HepG2 (cell line): ENCODE measurements around the gene A3GALT2. TPM values are rescaled to one million over a fixed set of nuclear protein-coding genes. Genes with fewer than 3 reads are reported as not detected.
A peak's percentile ranks its signal among the peaks of the same experiment; 100 is the strongest.

ENCODE experiments used
- ATF7-NPFF ChIP-seq: sonication (generic); formaldehyde crosslinking; IDR thresholded peaks from 2 replicates; pipeline ENCODE4 v1.8.1; 2023; ENCODE audit warnings: mild to moderate bottlenecking, low read depth, missing genetic modification reagents, moderate library complexity
- CAMTA2 ChIP-seq: sonication (generic); formaldehyde crosslinking; IDR thresholded peaks from 2 replicates; pipeline ENCODE4 v1.4.0; 2020; ENCODE audit warnings: mild to moderate bottlenecking, missing genetic modification reagents, borderline replicate concordance
- CBFB ChIP-seq: sonication (generic); formaldehyde crosslinking; IDR thresholded peaks from 2 replicates; pipeline ENCODE4 v1.4.0; 2020; ENCODE audit warnings: missing genetic modification reagents
- FOXA1 ChIP-seq, 2 experiments: fragments of 450-650 bp in 1 of 2; sonication (generic) in 1 of 2; formaldehyde crosslinking in 1 of 2; IDR thresholded peaks; 2 replicates each; pipeline versions ENCODE4 v1.4.0 to v1.6.1; 2016 to 2020; ENCODE audit warnings: missing genetic modification reagents in 1 of 2
- MXD4 ChIP-seq: IDR thresholded peaks from 2 replicates; pipeline ENCODE4 v1.6.1; 2016; ENCODE audit warnings: mild to moderate bottlenecking, missing biosample characterization, missing genetic modification reagents
- NFE2L1 ChIP-seq: sonication (generic); formaldehyde crosslinking; IDR thresholded peaks from 2 replicates; pipeline ENCODE4 v1.4.0; 2020; ENCODE audit warnings: missing genetic modification reagents, mild to moderate bottlenecking, borderline replicate concordance
- ONECUT2 ChIP-seq: sonication (generic); formaldehyde crosslinking; IDR thresholded peaks from 2 replicates; pipeline ENCODE4 v1.4.0; 2020; ENCODE audit warnings: missing genetic modification reagents
- RAD21 ChIP-seq: fragments of 450-650 bp; formaldehyde crosslinking; IDR thresholded peaks from 2 replicates; pipeline ENCODE4 v1.5.0; 2020; ENCODE audit warnings: mild to moderate bottlenecking
- SOX6 ChIP-seq, 2 experiments: fragments of 450-650 bp in 1 of 2; sonication (generic) in 1 of 2; formaldehyde crosslinking in 1 of 2; IDR thresholded peaks; 2 replicates each; pipeline versions ENCODE4 v1.4.0 to v1.6.1; 2017 to 2020; ENCODE audit warnings: antibody characterized with exemption in 1 of 2, mild to moderate bottlenecking in 1 of 2, missing genetic modification reagents in 1 of 2
- SP1 ChIP-seq, 2 experiments: fragments of 450-650 bp in 1 of 2; sonication (generic) in 1 of 2; formaldehyde crosslinking in 1 of 2; IDR thresholded peaks; 2 replicates each; pipeline versions ENCODE4 v1.4.0 to v1.6.1; 2016 to 2020; ENCODE audit warnings: missing genetic modification reagents in 1 of 2
- SP5 ChIP-seq: IDR thresholded peaks from 2 replicates; pipeline ENCODE4 v1.6.1; 2016; ENCODE audit warnings: low read depth, borderline replicate concordance
- TBX2 ChIP-seq: sonication (generic); formaldehyde crosslinking; IDR thresholded peaks from 2 replicates; pipeline ENCODE4 v1.5.0; 2020; ENCODE audit warnings: missing genetic modification reagents, mild to moderate bottlenecking, borderline replicate concordance
- TP53 ChIP-seq: sonication (generic); formaldehyde crosslinking; conservative IDR thresholded peaks from 2 replicates; pipeline ENCODE4 v1.4.0; 2020; ENCODE audit warnings: missing genetic modification reagents
- ZC3H4 ChIP-seq: sonication (generic); formaldehyde crosslinking; IDR thresholded peaks from 2 replicates; pipeline ENCODE4 v1.4.0; 2020; ENCODE audit warnings: missing genetic modification reagents, borderline replicate concordance
- ZFP41 ChIP-seq: sonication (generic); formaldehyde crosslinking; IDR thresholded peaks from 2 replicates; pipeline ENCODE4 v1.4.0; 2020; ENCODE audit warnings: mild to moderate bottlenecking, missing genetic modification reagents, borderline replicate concordance
- ZMYM4 ChIP-seq: sonication (generic); formaldehyde crosslinking; IDR thresholded peaks from 2 replicates; pipeline ENCODE4 v1.8.1; 2023; ENCODE audit warnings: mild to moderate bottlenecking, missing genetic modification reagents
- ZNF282 ChIP-seq: fragments of 450-650 bp; IDR thresholded peaks from 2 replicates; pipeline ENCODE4 v1.6.1; 2018; ENCODE audit not compliant: partially characterized antibody
- ZNF431 ChIP-seq: sonication (generic); formaldehyde crosslinking; IDR thresholded peaks from 2 replicates; pipeline ENCODE4 v1.9.0; 2022; ENCODE audit warnings: missing genetic modification reagents, low read depth, mild to moderate bottlenecking, borderline replicate concordance
- ZNF451 ChIP-seq: sonication (generic); formaldehyde crosslinking; IDR thresholded peaks from 2 replicates; pipeline ENCODE4 v1.5.0; 2020; ENCODE audit warnings: mild to moderate bottlenecking, missing genetic modification reagents
- ZNF567 ChIP-seq: sonication (generic); formaldehyde crosslinking; IDR thresholded peaks from 2 replicates; pipeline ENCODE4 v1.8.1; 2023; ENCODE audit warnings: mild to moderate bottlenecking, missing genetic modification reagents, borderline replicate concordance
- ZNF7 ChIP-seq: IDR thresholded peaks from 2 replicates; pipeline ENCODE4 v1.6.1; 2016; ENCODE audit warnings: missing biosample characterization, missing genetic modification reagents
- ZSCAN21 ChIP-seq: sonication (generic); formaldehyde crosslinking; IDR thresholded peaks from 2 replicates; pipeline ENCODE4 v1.8.0; 2022; ENCODE audit warnings: mild to moderate bottlenecking, missing genetic modification reagents, moderate library complexity, borderline replicate concordance
- polyA plus RNA-seq, 8 experiments: library from polyadenylated mRNA; depleted of rRNA in 3 of 8; stranded (reverse) in 7 of 8; unstranded in 1 of 8; fragments of >200 nt; fragmentation: Illumina TruSeq in 4 of 8; extraction: Trizol in 4 of 8; gene quantifications; 2 replicates each; pipeline versions ENCODE4 v1.2.1 to v1.2.3, GENCODE V29; 2011 to 2016; ENCODE audit warnings: low read depth in 4 of 8, missing spikeins in 1 of 8, mixed read lengths in 1 of 8; ENCODE audit not compliant: insufficient read depth in 1 of 8
- total RNA-seq, 5 experiments: library from RNA; depleted of rRNA; stranded (reverse); fragments of >200 nt; fragmentation: Illumina TruSeq; extraction: Trizol; gene quantifications; 2 replicates each; pipeline ENCODE4 v1.2.3, GENCODE V29; 2016; ENCODE audit warnings: low read depth in 1 of 5
- TF ChIP-seq, protein P1 (sequence below): IDR thresholded peaks from 2 replicates; pipeline ENCODE4 v1.6.1; 2018; ENCODE audit warnings: missing genetic modification reagents
- TF ChIP-seq, protein P2 (sequence below): sonication (generic); formaldehyde crosslinking; conservative IDR thresholded peaks from 2 replicates; pipeline ENCODE4 v1.4.0; 2020; ENCODE audit warnings: mild to moderate bottlenecking, missing genetic modification reagents, moderate library complexity

The A3GALT2 gene
- total and polyA plus RNA-seq, 2 of the 13 experiments (the other 11 are each of a cell fraction or from before 2014, with no cell fraction given), result not detected

DNA sequence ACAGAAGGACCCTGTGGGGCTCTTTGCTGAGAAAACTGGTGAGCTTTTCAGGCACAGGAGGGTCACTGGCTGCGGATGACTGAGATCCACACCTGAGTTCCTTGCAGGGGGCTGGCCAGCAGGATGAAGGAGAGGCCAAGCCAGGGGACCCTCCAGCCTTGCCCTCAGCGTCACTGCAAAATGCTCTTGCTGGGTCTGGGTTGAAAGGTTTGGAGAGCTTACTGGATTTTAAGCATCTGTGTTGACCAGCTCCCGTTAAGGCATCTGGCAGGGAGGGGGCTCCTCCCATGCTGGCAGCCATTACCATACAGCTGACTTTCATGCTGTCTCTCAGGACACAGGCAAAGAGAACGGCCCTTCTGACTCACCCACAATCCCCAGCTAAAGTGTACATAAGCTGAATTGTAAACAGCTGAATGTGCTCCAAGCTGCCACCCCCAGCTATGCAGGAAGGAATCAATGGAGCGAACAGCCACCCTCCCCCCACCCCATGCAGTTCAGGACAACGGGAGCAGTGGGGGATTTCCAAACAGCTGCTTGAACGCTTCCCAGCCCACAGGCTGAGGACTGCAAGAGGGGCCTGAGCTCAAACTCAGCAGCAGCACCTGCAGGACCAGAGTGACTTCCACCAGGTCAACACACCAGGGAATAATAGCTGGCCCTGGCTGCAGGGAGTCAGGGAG lies 21.3 kb upstream of the A3GALT2 start (continued):
- TF ChIP-seq SP5 (CRISPR knock-in tag) (peak; percentile 84), ZNF567 (0 out of 2 replicates have a peak, but pooled peaks have one; percentile 17), ZNF451 (CRISPR knock-in tag) (no peak), TBX2 (CRISPR knock-in tag) (peak; percentile 99), ZNF431 (CRISPR knock-in tag) (peak; percentile 77; the same call in 1 of the 2 replicates), SP1 (IDR thresholded peaks at IDR 0.05) (no peak), SP1 (CRISPR knock-in tag; IDR thresholded peaks at IDR 0.05) (peak; percentile 37; the same call in 1 of the 2 replicates), CBFB (CRISPR knock-in tag) (peak; percentile 82), ZNF282 (no peak), ZMYM4 (CRISPR knock-in tag) (peak; percentile 88), ZFP41 (CRISPR knock-in tag) (peak; percentile 43; the same call in 1 of the 2 replicates), ATF7-NPFF (peak; percentile 49; the same call in 1 of the 2 replicates), MXD4 (CRISPR knock-in tag) (peak; percentile 79; the same call in 1 of the 2 replicates), SOX6 (IDR thresholded peaks at IDR 0.05) (no peak), SOX6 (CRISPR knock-in tag; IDR thresholded peaks at IDR 0.05) (peak; percentile 97), ZSCAN21 (peak; percentile 36; the same call in 1 of the 2 replicates), TP53 (CRISPR knock-in tag) (0 out of 2 replicates have a peak, but pooled peaks have one; percentile 54), CAMTA2 (CRISPR knock-in tag) (0 out of 2 replicates have a peak, but pooled peaks have one; percentile 86), NFE2L1 (CRISPR knock-in tag) (no peak), RAD21 (CRISPR knock-in tag) (peak; percentile 58), ZNF7 (CRISPR knock-in tag) (0 out of 2 replicates have a peak, but pooled peaks have one; percentile 3), ZC3H4 (CRISPR knock-in tag) (peak; percentile 21), FOXA1 (IDR thresholded peaks at IDR 0.05) (peak; percentile 96), FOXA1 (CRISPR knock-in tag; IDR thresholded peaks at IDR 0.05) (peak; percentile 99), ONECUT2 (peak; percentile 91)
- TF ChIP-seq, protein P1, sequence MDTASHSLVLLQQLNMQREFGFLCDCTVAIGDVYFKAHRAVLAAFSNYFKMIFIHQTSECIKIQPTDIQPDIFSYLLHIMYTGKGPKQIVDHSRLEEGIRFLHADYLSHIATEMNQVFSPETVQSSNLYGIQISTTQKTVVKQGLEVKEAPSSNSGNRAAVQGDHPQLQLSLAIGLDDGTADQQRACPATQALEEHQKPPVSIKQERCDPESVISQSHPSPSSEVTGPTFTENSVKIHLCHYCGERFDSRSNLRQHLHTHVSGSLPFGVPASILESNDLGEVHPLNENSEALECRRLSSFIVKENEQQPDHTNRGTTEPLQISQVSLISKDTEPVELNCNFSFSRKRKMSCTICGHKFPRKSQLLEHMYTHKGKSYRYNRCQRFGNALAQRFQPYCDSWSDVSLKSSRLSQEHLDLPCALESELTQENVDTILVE (CRISPR knock-in tag), result peak; percentile 87
- TF ChIP-seq, protein P2, sequence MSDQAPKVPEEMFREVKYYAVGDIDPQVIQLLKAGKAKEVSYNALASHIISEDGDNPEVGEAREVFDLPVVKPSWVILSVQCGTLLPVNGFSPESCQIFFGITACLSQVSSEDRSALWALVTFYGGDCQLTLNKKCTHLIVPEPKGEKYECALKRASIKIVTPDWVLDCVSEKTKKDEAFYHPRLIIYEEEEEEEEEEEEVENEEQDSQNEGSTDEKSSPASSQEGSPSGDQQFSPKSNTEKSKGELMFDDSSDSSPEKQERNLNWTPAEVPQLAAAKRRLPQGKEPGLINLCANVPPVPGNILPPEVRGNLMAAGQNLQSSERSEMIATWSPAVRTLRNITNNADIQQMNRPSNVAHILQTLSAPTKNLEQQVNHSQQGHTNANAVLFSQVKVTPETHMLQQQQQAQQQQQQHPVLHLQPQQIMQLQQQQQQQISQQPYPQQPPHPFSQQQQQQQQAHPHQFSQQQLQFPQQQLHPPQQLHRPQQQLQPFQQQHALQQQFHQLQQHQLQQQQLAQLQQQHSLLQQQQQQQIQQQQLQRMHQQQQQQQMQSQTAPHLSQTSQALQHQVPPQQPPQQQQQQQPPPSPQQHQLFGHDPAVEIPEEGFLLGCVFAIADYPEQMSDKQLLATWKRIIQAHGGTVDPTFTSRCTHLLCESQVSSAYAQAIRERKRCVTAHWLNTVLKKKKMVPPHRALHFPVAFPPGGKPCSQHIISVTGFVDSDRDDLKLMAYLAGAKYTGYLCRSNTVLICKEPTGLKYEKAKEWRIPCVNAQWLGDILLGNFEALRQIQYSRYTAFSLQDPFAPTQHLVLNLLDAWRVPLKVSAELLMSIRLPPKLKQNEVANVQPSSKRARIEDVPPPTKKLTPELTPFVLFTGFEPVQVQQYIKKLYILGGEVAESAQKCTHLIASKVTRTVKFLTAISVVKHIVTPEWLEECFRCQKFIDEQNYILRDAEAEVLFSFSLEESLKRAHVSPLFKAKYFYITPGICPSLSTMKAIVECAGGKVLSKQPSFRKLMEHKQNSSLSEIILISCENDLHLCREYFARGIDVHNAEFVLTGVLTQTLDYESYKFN (CRISPR knock-in tag), result peak; percentile 97
